ENCODE results near the gene PPP2R2B. TPM values are rescaled to one million over a fixed set of nuclear protein-coding genes. Genes with fewer than 3 reads are reported as not detected.

PPP2R2B gene
- total RNA-seq, 4 donors from 2014 or later = 9.4 to 29.4 (median 20.7) TPM

DNA sequence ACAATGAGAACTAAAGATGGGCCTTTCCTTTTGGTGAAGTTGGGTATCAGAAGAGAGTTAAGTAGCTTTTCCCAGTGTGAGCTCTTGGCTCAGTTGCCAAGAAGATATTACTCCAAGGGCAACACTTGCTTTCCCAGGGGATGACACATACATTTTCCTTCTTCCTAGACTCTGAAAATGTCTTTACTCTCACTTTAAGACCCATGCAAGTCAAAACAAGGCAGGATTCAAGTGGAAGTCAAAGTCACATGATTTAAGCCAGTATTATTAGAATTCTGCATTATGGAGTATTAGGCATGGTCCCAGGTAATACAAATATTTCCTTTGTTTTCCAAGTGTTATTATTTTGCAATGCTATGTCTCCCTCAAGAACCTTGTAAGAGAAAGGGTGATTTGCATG lies 175.1 kb downstream of the PPP2R2B start:
- H3K4me3 ChIP-seq = no peak overlapping the region
- H3K4me1 ChIP-seq = peaks cover 0 to 5% (median 2%) of the 10 kb centered on the region in 4 donors
- no peaks in the 10 kb centered on the region for H3K27me3 ChIP-seq
- H3K27ac ChIP-seq = no peak overlapping the region
- TF ChIP-seq EP300 (IDR thresholded peaks at IDR 0.05) = no peak
- TF ChIP-seq CTCF (IDR thresholded peaks at IDR 0.05) = no peak
- no peak for TF ChIP-seq POLR2A (IDR thresholded peaks at IDR 0.05)
- no peaks in the 10 kb centered on the region for H3K36me3 ChIP-seq
- H3K9me3 ChIP-seq = no peaks in the 10 kb centered on the region
- no peak for DNase-seq (ENCODE audit: low spot score in 2 of 2)

GRCh38 chr5:146699664-146700418 lies 178.7 kb downstream of the PPP2R2B start:
- no peak overlapping the region for H3K27ac ChIP-seq
- H3K4me3 ChIP-seq = no peak overlapping the region
- H3K36me3 ChIP-seq = no peaks in the 10 kb centered on the region
- no peak for DNase-seq (ENCODE audit: low spot score in 2 of 2)
- H3K4me1 ChIP-seq = peaks cover 0 to 5% (median 2%) of the 10 kb centered on the region in 4 donors
- H3K27me3 ChIP-seq = no peaks in the 10 kb centered on the region
- no peaks in the 10 kb centered on the region for H3K9me3 ChIP-seq
- no peak for TF ChIP-seq CTCF (IDR thresholded peaks at IDR 0.05)
- TF ChIP-seq POLR2A (IDR thresholded peaks at IDR 0.05) = no peak
- no peak for TF ChIP-seq EP300 (IDR thresholded peaks at IDR 0.05)
- 59 to 63% methylated on average over 6 of the region's 6 CpGs for WGBS, 2 donors

DNA sequence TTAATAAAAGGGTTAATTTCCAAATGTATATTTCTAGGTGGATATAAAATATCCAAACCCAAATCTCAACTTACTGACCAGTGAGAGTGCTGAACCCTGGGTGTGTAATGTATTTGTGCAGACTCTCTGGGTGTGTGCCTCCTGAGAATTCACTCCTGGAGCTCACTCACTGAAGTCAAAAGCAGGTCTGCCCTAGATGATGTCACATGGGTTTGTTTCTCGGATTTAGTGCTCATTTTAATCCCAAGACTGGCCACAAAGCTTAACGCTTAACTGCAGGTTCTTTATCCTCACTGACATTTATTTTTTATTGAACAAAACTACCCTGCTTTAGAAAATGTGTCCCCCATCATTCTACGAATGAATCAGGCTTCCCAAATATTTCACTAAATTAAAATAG lies 179.4 kb downstream of the PPP2R2B start:
- no peak for DNase-seq (ENCODE audit: low spot score in 2 of 2)
- TF ChIP-seq EP300 (IDR thresholded peaks at IDR 0.05) (no peak), POLR2A (IDR thresholded peaks at IDR 0.05) (no peak), CTCF (IDR thresholded peaks at IDR 0.05) (no peak)
- Histone ChIP-seq H3K4me3 (no peak overlapping the region), H3K27ac (no peak overlapping the region), H3K4me1 (peaks cover 0 to 5% (median 2%) of the 10 kb centered on the region in 4 donors), H3K36me3 (no peaks in the 10 kb centered on the region), H3K27me3 (no peaks in the 10 kb centered on the region), H3K9me3 (no peaks in the 10 kb centered on the region)
- WGBS, 2 donors = 48 to 60% methylated on average over 3 of the region's 3 CpGs

DNA sequence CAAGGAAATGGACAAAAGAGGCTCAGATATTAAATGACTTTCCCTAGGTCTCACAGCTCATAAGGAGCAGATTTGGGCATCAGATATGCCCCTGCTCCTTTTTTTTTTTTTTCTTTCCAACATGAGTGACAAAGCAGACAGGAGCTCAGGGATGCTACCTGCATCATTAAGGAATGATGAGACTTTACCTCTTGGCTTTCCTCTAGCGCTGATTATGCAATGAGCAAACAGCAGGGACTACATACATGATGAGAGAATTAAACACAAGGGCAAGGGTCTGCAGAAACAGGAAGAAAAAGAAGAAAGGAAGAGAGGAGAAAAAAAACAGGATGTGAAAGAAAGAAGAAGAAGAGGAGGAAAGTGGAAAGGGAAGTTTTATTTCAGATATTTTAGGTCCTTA lies 179.9 kb downstream of the PPP2R2B start:
- Histone ChIP-seq H3K4me1 (peaks cover 0 to 5% (median 2%) of the 10 kb centered on the region in 4 donors), H3K9me3 (no peaks in the 10 kb centered on the region), H3K27ac (no peak overlapping the region), H3K36me3 (peaks cover 0 to 4% (median 0%) of the 10 kb centered on the region in 3 donors), H3K4me3 (no peak overlapping the region), H3K27me3 (no peaks in the 10 kb centered on the region)
- WGBS, 2 donors = 94 to 100% methylated on average over 1 of the region's 1 CpG
- DNase-seq (ENCODE audit: low spot score in 2 of 2) = no peak
- TF ChIP-seq EP300 (IDR thresholded peaks at IDR 0.05) = no peak

- H3K27ac ChIP-seq = no peak overlapping the region
- H3K4me1 ChIP-seq = peaks cover 0 to 5% (median 0%) of the 10 kb centered on the region in 4 donors
- peaks cover 0 to 5% (median 0%) of the 10 kb centered on the region in 3 donors for H3K36me3 ChIP-seq
- no peak for DNase-seq (ENCODE audit: low spot score in 2 of 2)
- H3K27me3 ChIP-seq = no peaks in the 10 kb centered on the region
- H3K4me3 ChIP-seq = no peak overlapping the region
- TF ChIP-seq EP300 (IDR thresholded peaks at IDR 0.05) = no peak
- no peak for TF ChIP-seq CTCF (IDR thresholded peaks at IDR 0.05)
- TF ChIP-seq POLR2A (IDR thresholded peaks at IDR 0.05) = no peak
- H3K9me3 ChIP-seq = no peaks in the 10 kb centered on the region
Measured at GRCh38 chr5:146697211-146697610, 181.3 kb downstream of the PPP2R2B start.
